HG03354 (cell line): ENCODE data around the gene ARVCF.

Source experiments
- ATAC-seq: cut with Tn5 transposase; IDR thresholded peaks from one replicate; pipeline ENCODE4 v1.9.1; 2021; ENCODE audit warnings: mild to moderate bottlenecking; ENCODE audit not compliant: unreplicated experiment, poor library complexity, severe bottlenecking

Gene ARVCF

GRCh38 chr22:20019661-20020532 is 3.3 kb upstream of the ARVCF start:
- ATAC-seq, result no peak

GRCh38 chr22:20018001-20018400 is 1.4 kb upstream of the ARVCF start:
- ATAC-seq, result no peak

GRCh38 chr22:20017622-20017958 is 967 bp upstream of the ARVCF start:
- ATAC-seq, result no peak

GRCh38 chr22:20015971-20016733 is 471 bp downstream of the ARVCF start:
- no peak for ATAC-seq

GRCh38 chr22:20015187-20015625 is 1.4 kb downstream of the ARVCF start:
- ATAC-seq, result no peak

GRCh38 chr22:20014526-20015186 is 2.0 kb downstream of the ARVCF start:
- ATAC-seq, result no peak

GRCh38 chr22:20013382-20013871 is 3.2 kb downstream of the ARVCF start:
- no peak for ATAC-seq

GRCh38 chr22:20012741-20013331 is 3.8 kb downstream of the ARVCF start:
- no peak for ATAC-seq

- no peak for ATAC-seq
These were observed 4.5 kb downstream of the ARVCF start for GRCh38 chr22:20011993-20012740.

- no peak for ATAC-seq
These were observed 5.3 kb downstream of the ARVCF start for GRCh38 chr22:20011123-20011992.

- ATAC-seq, result no peak
These were observed 6.1 kb downstream of the ARVCF start for GRCh38 chr22:20010307-20011122.

- ATAC-seq, result no peak
These were observed 6.9 kb downstream of the ARVCF start for GRCh38 chr22:20009582-20010306.

GRCh38 chr22:20009018-20009491 is 7.6 kb downstream of the ARVCF start:
- no peak for ATAC-seq

- no peak for ATAC-seq
These were observed 8.2 kb downstream of the ARVCF start for GRCh38 chr22:20008221-20008995.

GRCh38 chr22:20004464-20004863 is 12.2 kb downstream of the ARVCF start:
- no peak for ATAC-seq

- ATAC-seq, result no peak
These were observed 13.3 kb downstream of the ARVCF start for GRCh38 chr22:20003304-20003703.
